PC-3 (cell line): ENCODE results near the gene HOXD3. TPM values are rescaled to one million over a fixed set of nuclear protein-coding genes. Genes with fewer than 3 reads are reported as not detected.

ENCODE experiments used
- ATAC-seq: fragments of 200-7000 bp; cut with Tn5 transposase; 2 replicates; pipeline ENCODE4 v1.9.1; 2020; ENCODE audit warnings: mild to moderate bottlenecking, moderate library complexity
- BruUV-seq: library from RNA; stranded (reverse); fragments of 400-500 nt; replicated peaks from 2 replicates; lab custom pipeline; 2021; lab: Mats Ljungman, UMichigan
- CTCF ChIA-PET: fragments of 300-600 bp; sonication (Branson Sonifier 250); formaldehyde crosslinking; loops from one replicate; lab custom pipeline; 2022; ENCODE audit warnings: antibody characterized with exemption; lab: Charles Lee
- POLR2A ChIA-PET: fragments of 300-600 bp; sonication (Branson Sonifier 250); formaldehyde crosslinking; loops from one replicate; lab custom pipeline; 2022; ENCODE audit warnings: antibody characterized with exemption; ENCODE audit not compliant: unreplicated experiment; lab: Charles Lee
- DNase-seq: peaks from one replicate; pipeline ENCODE4 v3.0.0-alpha.2; 2015
- H2AFZ ChIP-seq: fragments of 300-600 bp; sonication (generic); 2 replicates; pipeline ENCODE4 v1.6.0; 2016; ENCODE audit warnings: antibody characterized with exemption, low read length
- H3F3A ChIP-seq: fragments of 300-600 bp; sonication (generic); one replicate; pipeline ENCODE4 v1.6.0; 2017; ENCODE audit warnings: antibody characterized with exemption, low read length, control low read depth, mild to moderate bottlenecking; ENCODE audit not compliant: unreplicated experiment
- H3K27ac ChIP-seq: fragments of 300-600 bp; sonication (generic); 2 replicates; pipeline ENCODE4 v1.5.1; 2016; ENCODE audit warnings: mild to moderate bottlenecking, low read length
- H3K27me3 ChIP-seq: fragments of 300-600 bp; sonication (generic); 2 replicates; pipeline ENCODE4 v1.6.1; 2016; ENCODE audit warnings: low read length, mixed read lengths
- H3K36me3 ChIP-seq: fragments of 300-600 bp; sonication (generic); 2 replicates; pipeline ENCODE4 v1.6.1; 2016; ENCODE audit warnings: low read depth, mixed run types, low read length, mixed read lengths
- H3K4me1 ChIP-seq: fragments of 300-600 bp; sonication (generic); 2 replicates; pipeline ENCODE4 v1.5.1; 2016; ENCODE audit warnings: low read length; ENCODE audit not compliant: insufficient read depth
- H3K4me2 ChIP-seq: fragments of 300-600 bp; sonication (generic); 2 replicates; pipeline ENCODE4 v1.6.0; 2016; ENCODE audit warnings: low read length
- H3K4me3 ChIP-seq: fragments of 300-600 bp; sonication (generic); 2 replicates; pipeline ENCODE4 v1.5.1; 2016; ENCODE audit warnings: mild to moderate bottlenecking, low read length, mixed read lengths
- H3K79me2 ChIP-seq: fragments of 300-600 bp; sonication (generic); 2 replicates; pipeline ENCODE4 v1.6.1; 2017; ENCODE audit warnings: low read length, mixed read lengths
- H3K9ac ChIP-seq: fragments of 300-600 bp; sonication (generic); 2 replicates; pipeline ENCODE4 v1.6.0; 2016; ENCODE audit warnings: mild to moderate bottlenecking, low read length
- H3K9me2 ChIP-seq: fragments of 300-600 bp; sonication (generic); replicated peaks from 2 replicates; pipeline ENCODE4 v1.6.1; 2016; ENCODE audit warnings: mixed run types, low read length, mixed read lengths
- H3K9me3 ChIP-seq: fragments of 300-600 bp; sonication (generic); 2 replicates; pipeline ENCODE4 v1.6.1; 2016; ENCODE audit warnings: low read length, mixed read lengths
- H4K20me1 ChIP-seq: fragments of 300-600 bp; sonication (generic); 2 replicates; pipeline ENCODE4 v1.6.1; 2016; ENCODE audit warnings: low read length, mixed read lengths
- EZH2 ChIP-seq: fragments of 300-600 bp; sonication (generic); IDR thresholded peaks from one replicate; pipeline ENCODE4 v1.6.1; 2017; ENCODE audit warnings: antibody characterized with exemption, mild to moderate bottlenecking, low read length; ENCODE audit not compliant: unreplicated experiment
- EZH2phosphoT487 ChIP-seq: fragments of 300-600 bp; sonication (generic); IDR thresholded peaks from 2 replicates; pipeline ENCODE4 v1.6.1; 2018; ENCODE audit warnings: mild to moderate bottlenecking, antibody characterized with exemption, low read length, borderline replicate concordance
- intact Hi-C: fragments of 100-400 bp; cut with micrococcal nuclease; formaldehyde crosslinking; loops from 2 replicates; pipeline ENCODE4 v1.9.0; 2023
- total RNA-seq: library from RNA; depleted of rRNA; stranded (reverse); fragments of >200 nt; gene quantifications from 2 replicates; pipeline ENCODE4 v1.2.3, GENCODE V29; 2014
- TF ChIP-seq, protein P1 (sequence below): fragments of 300-600 bp; sonication (generic); conservative IDR thresholded peaks from 2 replicates; pipeline ENCODE4 v1.5.1; 2017; ENCODE audit warnings: antibody characterized with exemption, low read depth, mild to moderate bottlenecking, low read length

HOXD3 gene
- total RNA-seq, 1 experiment from 2014 or later: 4.4 TPM

DNA sequence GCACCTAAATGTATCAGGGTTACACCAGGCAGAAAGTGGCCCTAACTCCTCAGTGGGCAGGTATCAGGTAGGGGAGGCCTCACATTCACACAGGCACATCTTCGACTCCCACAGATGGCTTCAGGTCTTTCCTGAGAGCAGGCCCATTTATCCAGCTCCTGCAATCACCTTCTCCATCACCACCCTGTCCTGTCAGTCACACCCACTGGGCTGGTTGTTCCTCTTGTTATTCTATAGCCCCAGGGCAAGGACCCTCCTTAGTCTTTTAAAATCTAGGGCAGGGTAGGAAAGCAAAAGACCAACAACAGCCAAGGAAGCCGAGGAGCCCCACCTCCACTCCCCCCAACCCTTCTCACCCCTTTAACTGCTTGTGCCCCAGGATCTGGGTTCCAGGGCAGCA, 14.8 kb upstream of the HOXD3 start:
- peaks cover 7% of the 10 kb centered on the region for H3K4me1 ChIP-seq
- H4K20me1 ChIP-seq: no peaks in the 10 kb centered on the region
- no peaks in the 10 kb centered on the region for H3F3A ChIP-seq
- H3K9ac ChIP-seq: no peak overlapping the region
- H3K27ac ChIP-seq: no peak overlapping the region
- no peak overlapping the region for H3K4me2 ChIP-seq
- no peak for TF ChIP-seq EZH2phosphoT487
- no peak for TF ChIP-seq EZH2
- TF ChIP-seq, protein P1, sequence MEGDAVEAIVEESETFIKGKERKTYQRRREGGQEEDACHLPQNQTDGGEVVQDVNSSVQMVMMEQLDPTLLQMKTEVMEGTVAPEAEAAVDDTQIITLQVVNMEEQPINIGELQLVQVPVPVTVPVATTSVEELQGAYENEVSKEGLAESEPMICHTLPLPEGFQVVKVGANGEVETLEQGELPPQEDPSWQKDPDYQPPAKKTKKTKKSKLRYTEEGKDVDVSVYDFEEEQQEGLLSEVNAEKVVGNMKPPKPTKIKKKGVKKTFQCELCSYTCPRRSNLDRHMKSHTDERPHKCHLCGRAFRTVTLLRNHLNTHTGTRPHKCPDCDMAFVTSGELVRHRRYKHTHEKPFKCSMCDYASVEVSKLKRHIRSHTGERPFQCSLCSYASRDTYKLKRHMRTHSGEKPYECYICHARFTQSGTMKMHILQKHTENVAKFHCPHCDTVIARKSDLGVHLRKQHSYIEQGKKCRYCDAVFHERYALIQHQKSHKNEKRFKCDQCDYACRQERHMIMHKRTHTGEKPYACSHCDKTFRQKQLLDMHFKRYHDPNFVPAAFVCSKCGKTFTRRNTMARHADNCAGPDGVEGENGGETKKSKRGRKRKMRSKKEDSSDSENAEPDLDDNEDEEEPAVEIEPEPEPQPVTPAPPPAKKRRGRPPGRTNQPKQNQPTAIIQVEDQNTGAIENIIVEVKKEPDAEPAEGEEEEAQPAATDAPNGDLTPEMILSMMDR: no peak
- H3K27me3 ChIP-seq: no peaks in the 10 kb centered on the region
- ATAC-seq (no peak), DNase-seq (no peak)
- ChIA-PET CTCF (no interaction called here), POLR2A (interaction anchor here (0.6 kb wide), 1 partner anchor 1006 kb away, joined by 5 read pairs; no protein-coding TSS in a partner anchor)
- H3K36me3 ChIP-seq: no peaks in the 10 kb centered on the region
- H3K79me2 ChIP-seq: peaks cover 16% of the 10 kb centered on the region
- BruUV-seq: no TSS peak
- H2AFZ ChIP-seq: no peak overlapping the region
- no peak overlapping the region for H3K4me3 ChIP-seq
- intact Hi-C loops: loop anchor here (5.0 kb wide), 1 partner anchor 185 kb away; no protein-coding TSS in a partner anchor
- no peaks in the 10 kb centered on the region for H3K9me3 ChIP-seq
- no peaks in the 10 kb centered on the region for H3K9me2 ChIP-seq

DNA sequence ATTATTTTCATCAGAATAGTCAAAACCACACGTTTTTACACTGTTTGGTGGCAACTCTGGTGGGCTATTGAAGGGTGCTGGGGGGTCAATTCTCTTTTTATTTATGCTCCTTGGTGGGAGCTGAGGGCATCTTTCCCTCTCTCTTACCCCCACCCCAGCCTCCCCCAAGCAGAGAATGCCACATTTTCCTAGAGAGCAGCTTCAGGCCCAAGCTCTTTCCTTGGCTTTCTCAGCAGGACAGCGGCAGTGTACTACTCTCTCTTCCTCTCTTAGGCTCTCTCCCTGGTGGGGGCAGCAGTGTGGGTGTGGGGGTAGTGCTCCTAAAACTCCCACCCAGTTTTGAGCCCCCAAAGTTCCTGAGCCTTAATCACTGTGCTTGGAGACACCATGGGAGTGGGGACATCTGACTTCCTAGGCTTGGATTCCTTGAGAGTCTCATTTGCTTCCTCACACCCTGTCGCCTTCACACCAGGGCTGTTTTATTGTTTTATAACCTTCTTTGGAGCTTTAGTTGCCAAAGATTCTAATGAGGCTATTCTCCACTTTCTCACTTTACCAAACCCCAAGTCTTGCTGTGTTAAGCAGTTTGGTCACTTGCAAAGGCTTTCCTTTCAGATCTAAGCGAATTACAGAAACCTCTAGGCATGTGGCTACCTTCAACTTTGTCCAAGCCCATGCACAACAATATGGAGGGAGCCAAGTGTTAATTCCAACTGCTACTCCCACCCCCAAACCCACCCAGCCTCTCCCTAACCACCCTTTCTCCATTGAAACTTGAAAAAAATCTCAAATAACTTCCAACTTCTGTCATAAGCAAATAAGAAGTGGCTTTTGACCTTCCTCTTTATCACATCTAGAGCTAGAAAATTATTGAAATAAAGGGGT, 11.8 kb upstream of the HOXD3 start:
- TF ChIP-seq, protein P1: no peak
- TF ChIP-seq EZH2: no peak
- TF ChIP-seq EZH2phosphoT487: no peak
- POLR2A ChIA-PET: no interaction called here
- H2AFZ ChIP-seq: no peak overlapping the region

DNA sequence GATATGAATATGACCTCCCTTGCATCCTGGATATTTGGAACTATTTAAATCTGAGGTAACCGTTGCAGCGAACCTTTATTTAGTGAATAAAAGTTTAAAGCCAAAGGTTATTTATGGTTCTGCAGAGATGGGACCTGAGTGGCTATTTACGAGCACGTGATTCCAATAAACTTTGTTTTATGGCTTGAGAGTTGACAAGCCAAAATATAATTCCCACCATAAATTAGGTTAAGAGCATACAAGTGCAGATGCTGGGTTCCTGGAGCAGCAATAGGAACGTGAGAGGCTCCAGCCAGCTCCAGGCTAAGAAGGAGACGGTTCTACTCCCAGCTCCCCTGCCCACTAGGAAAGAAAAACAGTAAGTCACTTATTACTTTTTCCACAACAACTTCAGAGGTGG, 11.0 kb upstream of the HOXD3 start:
- ATAC-seq: no peak
- H3K27me3 ChIP-seq: no peaks in the 10 kb centered on the region
- POLR2A ChIA-PET: no interaction called here
- CTCF ChIA-PET: interaction anchor here (0.5 kb wide), 1 partner anchor 9 kb away, joined by 4 read pairs; no protein-coding TSS in a partner anchor
- no peak overlapping the region for H3K27ac ChIP-seq
- no peak overlapping the region for H3K9ac ChIP-seq
- no peaks in the 10 kb centered on the region for H3F3A ChIP-seq
- no peaks in the 10 kb centered on the region for H3K79me2 ChIP-seq
- H3K36me3 ChIP-seq: no peaks in the 10 kb centered on the region
- no peak overlapping the region for H3K4me2 ChIP-seq
- no peaks in the 10 kb centered on the region for H3K4me1 ChIP-seq
- H3K9me2 ChIP-seq: no peaks in the 10 kb centered on the region
- no peak for TF ChIP-seq EZH2
- no peak for TF ChIP-seq EZH2phosphoT487
- TF ChIP-seq, protein P1: no peak
- H4K20me1 ChIP-seq: no peaks in the 10 kb centered on the region
- no TSS peak for BruUV-seq
- intact Hi-C loops: no loop called here
- no peak overlapping the region for H3K4me3 ChIP-seq
- DNase-seq: no peak
- H2AFZ ChIP-seq: no peak overlapping the region
- H3K9me3 ChIP-seq: no peaks in the 10 kb centered on the region

More for the DNA sequence above, 11.8 kb upstream of the HOXD3 start:
- Histone ChIP-seq H3K4me3 (no peak overlapping the region), H3K36me3 (no peaks in the 10 kb centered on the region), H3F3A (no peaks in the 10 kb centered on the region), H4K20me1 (no peaks in the 10 kb centered on the region), H3K27me3 (no peaks in the 10 kb centered on the region), H3K79me2 (no peaks in the 10 kb centered on the region), H3K4me1 (no peaks in the 10 kb centered on the region), H3K9me2 (no peaks in the 10 kb centered on the region), H3K27ac (no peak overlapping the region), H3K4me2 (no peak overlapping the region), H3K9me3 (no peaks in the 10 kb centered on the region), H3K9ac (no peak overlapping the region)
- intact Hi-C loops: no loop called here
- no TSS peak for BruUV-seq
- ATAC-seq (no peak), DNase-seq (no peak)
- CTCF ChIA-PET: no interaction called here
